Mucosa of descending colon (tissue), 3 donors: Measurements from ENCODE around the gene KCNH6. TPM values are rescaled to one million over a fixed set of nuclear protein-coding genes. Genes with fewer than 3 reads are reported as not detected.

Experiments
- ATAC-seq: fragments of 200-7000 bp; cut with Tn5 transposase; one replicate; pipeline ENCODE4 v1.9.1; 2020; ENCODE audit warnings: mild to moderate bottlenecking, moderate library complexity
- DNase-seq, 3 donors: peaks; one replicate each; pipeline ENCODE4 v3.0.0-alpha.2; 2020
- H3K36me3 ChIP-seq: fragments of 200-600 bp; one replicate; pipeline ENCODE4 v1.8.0; 2021; ENCODE audit warnings: low read depth, mild to moderate bottlenecking
- H3K4me1 ChIP-seq: fragments of 200-600 bp; one replicate; pipeline ENCODE4 v1.8.0; 2021; ENCODE audit warnings: low read depth, mild to moderate bottlenecking
- H3K4me3 ChIP-seq: fragments of 200-600 bp; one replicate; pipeline ENCODE4 v1.8.0; 2021; ENCODE audit warnings: mild to moderate bottlenecking
- H3K9me3 ChIP-seq: fragments of 200-600 bp; one replicate; pipeline ENCODE4 v1.8.0; 2021; ENCODE audit warnings: mild to moderate bottlenecking
- CTCF ChIP-seq: fragments of 200-600 bp; IDR thresholded peaks from one replicate; pipeline ENCODE4 v1.8.0; 2022; ENCODE audit warnings: antibody characterized with exemption, mild to moderate bottlenecking
- intact Hi-C, 2 donors: fragments of 100-400 bp; cut with DNase I in 1 of 2; cut with micrococcal nuclease in 1 of 2; formaldehyde crosslinking; loops; one replicate each; pipeline versions ENCODE4 v1.11.0 to v1.11.1; 2022; cut with DNase I, micrococcal nuclease
- total RNA-seq, 3 donors: library from RNA; stranded (reverse); fragmentation: NEBNext Ultra II Directional in 2 of 3; extraction: Animal tissue kit (Norgen Biotek cat#: 25700) in 2 of 3; gene quantifications; one replicate each; pipeline versions ENCODE4 v1.2.1 to v1.2.4, GENCODE V29; 2021 to 2023
- donor health status: DM: no; HTN: no; CAD: no; lungs with moderate emphysema.
- donor health status: DM: no; HTN: no; CAD: no.
- donor health status: DM: no; HTN: yes; CAD: no.

The KCNH6 gene
- total RNA-seq, 3 donors from 2014 or later, result 0.58 to 0.64 TPM; not detected in 1

GRCh38 chr17:63492940-63493339 lies 30.2 kb upstream of the KCNH6 start:
- no peaks in the 10 kb centered on the region for H3K9me3 ChIP-seq
- no peaks in the 10 kb centered on the region for H3K36me3 ChIP-seq
- no peaks in the 10 kb centered on the region for H3K4me1 ChIP-seq
- intact Hi-C loops, result no loop called here
- ATAC-seq (no peak), DNase-seq (no peak)
- no peak for TF ChIP-seq CTCF
- H3K4me3 ChIP-seq, result no peak overlapping the region

GRCh38 chr17:63493411-63493810 lies 29.7 kb upstream of the KCNH6 start:
- ATAC-seq (no peak), DNase-seq (no peak)
- intact Hi-C loops, result no loop called here
- H3K9me3 ChIP-seq, result no peaks in the 10 kb centered on the region
- no peak overlapping the region for H3K4me3 ChIP-seq
- H3K36me3 ChIP-seq, result no peaks in the 10 kb centered on the region
- H3K4me1 ChIP-seq, result no peaks in the 10 kb centered on the region
- TF ChIP-seq CTCF, result no peak

- no peaks in the 10 kb centered on the region for H3K36me3 ChIP-seq
- no peaks in the 10 kb centered on the region for H3K4me1 ChIP-seq
- intact Hi-C loops, result no loop called here
- no peak for ATAC-seq
- DNase-seq, result peak in 1 of 3 donors; percentile 11
- H3K4me3 ChIP-seq, result no peak overlapping the region
- TF ChIP-seq CTCF, result no peak
- no peaks in the 10 kb centered on the region for H3K9me3 ChIP-seq
Measured at GRCh38 chr17:63494300-63494928, 28.7 kb upstream of the KCNH6 start.

GRCh38 chr17:63495491-63495890 lies 27.7 kb upstream of the KCNH6 start:
- DNase-seq (peak in 1 of 3 donors; percentile 32), ATAC-seq (no peak)
- H3K9me3 ChIP-seq, result no peaks in the 10 kb centered on the region
- no peaks in the 10 kb centered on the region for H3K36me3 ChIP-seq
- no peaks in the 10 kb centered on the region for H3K4me1 ChIP-seq
- intact Hi-C loops, result no loop called here
- H3K4me3 ChIP-seq, result no peak overlapping the region
- TF ChIP-seq CTCF, result no peak

- intact Hi-C loops, result no loop called here
- Histone ChIP-seq H3K9me3 (no peaks in the 10 kb centered on the region), H3K4me3 (no peak overlapping the region), H3K4me1 (no peaks in the 10 kb centered on the region), H3K36me3 (no peaks in the 10 kb centered on the region)
- DNase-seq (no peak), ATAC-seq (no peak)
- TF ChIP-seq CTCF, result no peak
Measured at GRCh38 chr17:63496177-63496576, 27.0 kb upstream of the KCNH6 start.
